Smooth muscle cell (in vitro differentiated cells): Measurements from ENCODE around the gene EIF5. TPM values are rescaled to one million over a fixed set of nuclear protein-coding genes. Genes with fewer than 3 reads are reported as not detected.
"Not testable (repeated sequence)": the region's sequence is repeated elsewhere in the genome, so short reads cannot be mapped to it uniquely, and the experiment has no call there.

ENCODE experiments used
- DNase-seq: peaks from one replicate; lab custom pipeline; 2025; ENCODE audit not compliant: unreplicated experiment; lab: John Stamatoyannopoulos, UW
- H2AFZ ChIP-seq: fragments of 200-600 bp; sonication (generic); 2 replicates; pipeline ENCODE4 v1.6.0; 2016; ENCODE audit warnings: antibody characterized with exemption, low read depth, mild to moderate bottlenecking
- H3F3A ChIP-seq: fragments of 200-600 bp; sonication (generic); 2 replicates; pipeline ENCODE4 v1.6.0; 2017; ENCODE audit warnings: antibody characterized with exemption, low read depth
- H3K27ac ChIP-seq: fragments of 200-600 bp; sonication (generic); 2 replicates; pipeline ENCODE4 v1.5.1; 2016; ENCODE audit warnings: low read depth, mild to moderate bottlenecking
- H3K27me3 ChIP-seq: fragments of 200-600 bp; sonication (generic); 2 replicates; pipeline ENCODE4 v1.6.1; 2016; ENCODE audit warnings: low read depth, mild to moderate bottlenecking
- H3K36me3 ChIP-seq: fragments of 200-600 bp; sonication (generic); 2 replicates; pipeline ENCODE4 v1.5.1; 2016; ENCODE audit warnings: low read depth
- H3K4me1 ChIP-seq: fragments of 200-600 bp; sonication (generic); 2 replicates; pipeline ENCODE4 v1.5.1; 2016; ENCODE audit warnings: low read depth
- H3K4me2 ChIP-seq: fragments of 200-600 bp; sonication (generic); 2 replicates; pipeline ENCODE4 v1.6.0; 2016; ENCODE audit warnings: mild to moderate bottlenecking
- H3K4me3 ChIP-seq: fragments of 200-600 bp; sonication (generic); 2 replicates; pipeline ENCODE4 v1.5.1; 2016; ENCODE audit warnings: mild to moderate bottlenecking
- H3K79me2 ChIP-seq: fragments of 200-600 bp; sonication (generic); 2 replicates; pipeline ENCODE4 v1.6.0; 2016; ENCODE audit warnings: low read depth, mild to moderate bottlenecking
- H3K9ac ChIP-seq: fragments of 200-600 bp; sonication (generic); 2 replicates; pipeline ENCODE4 v1.6.0; 2016; ENCODE audit warnings: low read depth
- H3K9me3 ChIP-seq: fragments of 200-600 bp; sonication (generic); replicated peaks from 2 replicates; pipeline ENCODE4 v1.5.1; 2016; ENCODE audit warnings: low read depth
- H4K20me1 ChIP-seq: fragments of 200-600 bp; sonication (generic); 2 replicates; pipeline ENCODE4 v1.6.0; 2016; ENCODE audit warnings: low read depth
- CTCF ChIP-seq: fragments of 200-600 bp; sonication (generic); IDR thresholded peaks from 2 replicates; pipeline ENCODE4 v1.5.1; 2017; ENCODE audit warnings: borderline replicate concordance, mild to moderate bottlenecking, antibody characterized with exemption; ENCODE audit not compliant: insufficient read depth, poor library complexity, severe bottlenecking
- WGBS: methylation state at CpG from one replicate; pipeline ENCODE4 v1.1.7; 2016; ENCODE audit warnings: low lambda C conversion rate; 5-methylcytosine and 5-hydroxymethylcytosine counted together
- polyA plus RNA-seq: library from polyadenylated mRNA; unstranded; fragments of >200 nt; fragmentation: Nextera tagmentation; extraction: Ambion mirVana; gene quantifications from 2 replicates; pipeline ENCODE4 v1.2.1, GENCODE V29; 2016
- total RNA-seq: library from RNA; depleted of rRNA; stranded (reverse); fragments of >200 nt; gene quantifications from 2 replicates; pipeline ENCODE4 v1.2.3, GENCODE V29; 2014

EIF5 gene
- total and polyA plus RNA-seq, 2 experiments from 2014 or later: 278 to 290 TPM

GRCh38 chr14:103353362-103353761 lies 19.3 kb downstream of the EIF5 start:
- no peaks in the 10 kb centered on the region for H3K27me3 ChIP-seq
- H3K4me1 ChIP-seq: no peaks in the 10 kb centered on the region
- H2AFZ ChIP-seq: no peak overlapping the region
- no peak overlapping the region for H3K4me3 ChIP-seq
- H3F3A ChIP-seq: peaks cover 3% of the 10 kb centered on the region
- no peak overlapping the region for H3K9ac ChIP-seq
- TF ChIP-seq CTCF: no peak
- no peak overlapping the region for H3K4me2 ChIP-seq
- DNase-seq: no peak
- 90% methylated on average over 7 of the region's 7 CpGs for WGBS
- H3K27ac ChIP-seq: no peak overlapping the region
- H3K36me3 ChIP-seq: no peaks in the 10 kb centered on the region
- no peaks in the 10 kb centered on the region for H4K20me1 ChIP-seq
- H3K9me3 ChIP-seq: no peaks in the 10 kb centered on the region
- no peaks in the 10 kb centered on the region for H3K79me2 ChIP-seq

DNA sequence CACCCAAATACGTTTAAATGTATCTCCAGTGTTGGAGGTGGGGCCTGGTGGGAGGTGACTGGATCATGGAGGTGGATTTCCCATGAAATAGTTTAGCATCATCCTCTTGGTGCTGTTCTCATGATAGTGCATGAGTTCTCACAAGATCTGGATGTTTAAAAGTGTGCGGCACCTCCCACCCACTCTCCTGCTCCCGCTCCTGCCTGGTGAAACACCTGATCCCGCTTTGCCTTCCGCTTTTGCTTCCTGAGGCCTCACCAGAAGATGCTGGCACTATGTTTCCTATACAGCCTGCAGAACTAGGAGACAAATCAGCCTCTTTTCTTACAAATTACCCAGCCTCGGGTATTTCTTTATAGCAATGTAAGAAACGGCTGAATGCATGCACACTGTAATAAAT lies 20.1 kb downstream of the EIF5 start:
- no peaks in the 10 kb centered on the region for H3K27me3 ChIP-seq
- no peaks in the 10 kb centered on the region for H3F3A ChIP-seq
- H3K4me1 ChIP-seq: no peaks in the 10 kb centered on the region
- no peak overlapping the region for H2AFZ ChIP-seq
- H3K4me2 ChIP-seq: no peak overlapping the region
- H3K27ac ChIP-seq: no peak overlapping the region
- H4K20me1 ChIP-seq: no peaks in the 10 kb centered on the region
- no peak for TF ChIP-seq CTCF
- H3K9me3 ChIP-seq: no peaks in the 10 kb centered on the region
- 71% methylated on average over 7 of the region's 7 CpGs for WGBS
- H3K36me3 ChIP-seq: no peaks in the 10 kb centered on the region
- no peak overlapping the region for H3K4me3 ChIP-seq
- H3K79me2 ChIP-seq: no peaks in the 10 kb centered on the region
- DNase-seq: no peak
- H3K9ac ChIP-seq: no peak overlapping the region

GRCh38 chr14:103356024-103356682 lies 22.1 kb downstream of the EIF5 start:
- Histone ChIP-seq H3K4me3 (no peak overlapping the region), H3K4me1 (no peaks in the 10 kb centered on the region), H3K4me2 (no peak overlapping the region), H3K36me3 (no peaks in the 10 kb centered on the region), H3K27ac (no peak overlapping the region), H3F3A (no peaks in the 10 kb centered on the region), H3K9me3 (no peaks in the 10 kb centered on the region), H3K79me2 (no peaks in the 10 kb centered on the region), H3K27me3 (no peaks in the 10 kb centered on the region), H3K9ac (no peak overlapping the region), H4K20me1 (no peaks in the 10 kb centered on the region), H2AFZ (no peak overlapping the region)
- 77% methylated on average over 9 of the region's 9 CpGs for WGBS
- no peak for TF ChIP-seq CTCF
- no peak for DNase-seq

- H3K27me3 ChIP-seq, H2AFZ ChIP-seq, H3K9me3 ChIP-seq, DNase-seq, H3K4me1 ChIP-seq, H3K4me2 ChIP-seq, H3K4me3 ChIP-seq, H3K36me3 ChIP-seq, H3K79me2 ChIP-seq, H3K27ac ChIP-seq, H3K9ac ChIP-seq, H3F3A ChIP-seq, H4K20me1 ChIP-seq: not testable (repeated sequence)
- WGBS: 93% methylated on average over 10 of the region's 10 CpGs
Measured at GRCh38 chr14:103357552-103357951, 23.5 kb downstream of the EIF5 start.
